ENCODE measurements around the gene PLEK2.
"Not testable (repeated sequence)": the region's sequence is repeated elsewhere in the genome, so short reads cannot be mapped to it uniquely, and the experiment has no call there.

The PLEK2 gene

DNA sequence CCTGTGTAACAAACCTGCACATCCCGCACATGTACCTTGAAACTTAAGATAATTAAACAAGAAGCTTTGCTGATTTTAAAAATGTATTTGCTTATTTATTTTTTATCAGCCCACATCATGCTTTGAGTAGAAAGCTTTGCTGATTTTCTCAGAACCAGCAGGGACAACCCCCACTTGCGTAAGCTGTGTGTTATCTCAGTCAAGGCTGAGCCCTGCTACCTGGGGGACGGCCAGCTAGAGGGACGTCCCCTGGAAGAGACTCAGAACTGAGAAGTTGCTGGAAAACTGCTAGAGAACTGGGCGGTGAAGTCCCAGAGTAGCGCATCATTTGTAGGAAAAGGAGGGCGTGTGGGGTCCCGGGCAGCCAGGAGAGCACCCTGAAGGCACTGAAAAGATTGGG, 4.1 kb upstream of the PLEK2 start:
- ChIA-PET CTCF (interaction anchor here (1.0 to 31.7 kb wide), 4 partner anchors 10 to 152 kb away, joined by 3 to 695 read pairs (median 27); no protein-coding TSS in a partner anchor), POLR2A (no interaction called here)
- TF ChIP-seq, protein P1, sequence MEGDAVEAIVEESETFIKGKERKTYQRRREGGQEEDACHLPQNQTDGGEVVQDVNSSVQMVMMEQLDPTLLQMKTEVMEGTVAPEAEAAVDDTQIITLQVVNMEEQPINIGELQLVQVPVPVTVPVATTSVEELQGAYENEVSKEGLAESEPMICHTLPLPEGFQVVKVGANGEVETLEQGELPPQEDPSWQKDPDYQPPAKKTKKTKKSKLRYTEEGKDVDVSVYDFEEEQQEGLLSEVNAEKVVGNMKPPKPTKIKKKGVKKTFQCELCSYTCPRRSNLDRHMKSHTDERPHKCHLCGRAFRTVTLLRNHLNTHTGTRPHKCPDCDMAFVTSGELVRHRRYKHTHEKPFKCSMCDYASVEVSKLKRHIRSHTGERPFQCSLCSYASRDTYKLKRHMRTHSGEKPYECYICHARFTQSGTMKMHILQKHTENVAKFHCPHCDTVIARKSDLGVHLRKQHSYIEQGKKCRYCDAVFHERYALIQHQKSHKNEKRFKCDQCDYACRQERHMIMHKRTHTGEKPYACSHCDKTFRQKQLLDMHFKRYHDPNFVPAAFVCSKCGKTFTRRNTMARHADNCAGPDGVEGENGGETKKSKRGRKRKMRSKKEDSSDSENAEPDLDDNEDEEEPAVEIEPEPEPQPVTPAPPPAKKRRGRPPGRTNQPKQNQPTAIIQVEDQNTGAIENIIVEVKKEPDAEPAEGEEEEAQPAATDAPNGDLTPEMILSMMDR (IDR thresholded peaks at IDR 0.05; ENCODE audit: control extremely low read depth, extremely low read depth, low read depth, missing control alignments): no peak

DNA sequence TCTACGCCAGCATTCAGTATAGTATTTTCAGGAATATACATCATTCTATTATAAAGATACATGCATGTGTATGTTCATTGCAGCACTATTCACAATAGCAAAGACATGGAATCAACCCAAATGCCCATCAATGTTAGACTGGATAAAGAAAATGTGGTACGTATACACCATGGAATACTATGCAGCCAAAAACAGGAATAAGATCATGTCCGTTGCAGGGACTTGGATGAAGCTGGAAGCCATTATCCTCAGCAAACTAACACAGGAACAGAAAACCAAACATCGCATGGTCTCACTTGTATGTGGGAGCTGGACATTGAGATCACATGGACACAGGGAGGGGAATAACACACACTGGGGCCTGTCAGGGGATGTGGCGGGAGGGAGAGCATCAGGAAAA, 3.6 kb upstream of the PLEK2 start:
- DNase-seq (ENCODE audit: extremely low spot score); POLR2A ChIA-PET: not testable (repeated sequence)
- CTCF ChIA-PET: interaction anchor here (1.0 to 31.7 kb wide), 3 partner anchors 11 to 153 kb away, joined by 3 to 695 read pairs (median 51); no protein-coding TSS in a partner anchor

More for the DNA sequence above, 4.1 kb upstream of the PLEK2 start:
- DNase-seq (ENCODE audit: extremely low spot score): no peak

DNA sequence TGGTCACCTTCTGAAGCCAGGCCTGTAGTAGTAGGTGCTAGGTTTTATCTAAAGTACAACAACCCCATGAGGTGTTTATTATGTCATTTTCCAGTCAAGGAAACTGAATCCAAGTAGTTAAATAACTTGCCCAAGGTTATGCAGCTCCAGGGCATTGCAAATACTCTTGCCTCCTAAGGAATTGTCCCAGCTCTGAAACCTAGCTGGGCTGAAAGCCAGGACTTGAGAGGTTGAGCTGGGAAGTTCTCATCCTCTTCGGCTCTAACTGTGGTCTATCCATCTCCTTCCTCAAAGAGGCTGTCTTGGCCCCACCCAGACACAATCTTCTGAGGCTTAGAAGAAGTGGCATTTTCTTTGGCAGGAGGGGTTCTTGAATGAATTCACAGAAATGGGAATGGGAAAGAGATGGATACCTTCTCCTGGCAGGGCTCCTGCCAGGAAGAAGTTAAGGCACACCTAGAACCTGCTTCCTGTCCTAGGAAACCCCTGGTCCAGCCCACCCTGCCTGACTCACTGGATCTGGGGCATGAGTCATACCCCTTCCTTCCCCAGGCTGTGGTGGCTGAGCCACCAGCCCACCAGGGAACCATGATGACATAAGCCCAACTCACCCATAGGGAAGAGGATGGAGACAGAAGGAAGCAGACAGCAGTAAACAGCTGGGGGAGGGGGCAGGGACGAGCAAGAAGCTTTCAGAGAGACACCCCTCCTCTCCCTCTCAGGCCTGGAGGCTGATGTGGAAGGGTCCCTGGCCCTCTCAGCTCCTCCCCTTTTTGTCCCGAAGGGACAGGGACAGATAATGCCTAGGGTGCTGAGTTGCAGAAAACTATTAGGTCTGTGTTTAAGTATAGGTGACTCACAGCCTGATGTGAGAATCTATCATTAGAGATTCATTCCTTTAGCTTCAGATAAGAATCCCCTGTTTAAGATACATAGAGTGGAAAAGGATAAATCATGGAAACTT, 2.1 kb upstream of the PLEK2 start:
- TF ChIP-seq, protein P1 (IDR thresholded peaks at IDR 0.05; ENCODE audit: control extremely low read depth, extremely low read depth, low read depth, missing control alignments): no peak
- CTCF ChIA-PET: interaction anchor here (8.1 to 31.7 kb wide), 2 partner anchors 12 to 154 kb away, joined by 51 to 695 read pairs; no protein-coding TSS in a partner anchor
- DNase-seq (ENCODE audit: extremely low spot score): no peak
- POLR2A ChIA-PET: no interaction called here

DNA sequence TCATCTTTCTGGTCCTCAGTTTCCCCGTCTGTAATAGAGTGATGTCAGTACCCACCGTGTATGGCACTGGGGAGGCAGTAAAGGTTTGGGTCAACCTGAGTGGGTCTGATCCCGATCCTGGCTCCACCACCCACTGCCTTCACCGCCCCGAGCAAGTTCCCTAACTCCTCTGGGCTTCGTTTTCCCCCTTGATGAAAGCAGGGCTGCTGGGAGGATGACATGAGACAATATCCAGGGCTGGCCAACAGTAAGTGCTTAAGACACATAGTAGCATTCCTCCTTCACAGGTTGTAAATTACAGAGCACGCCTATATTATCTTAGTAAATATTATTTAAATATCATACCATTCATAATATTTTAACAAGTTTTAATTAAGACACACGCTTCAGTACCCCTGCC, 595 bp downstream of the PLEK2 start:
- no peak for DNase-seq (ENCODE audit: extremely low spot score)
- ChIA-PET POLR2A (no interaction called here), CTCF (interaction anchor here (0.8 to 3.0 kb wide), 4 partner anchors 10 to 160 kb away, joined by 4 to 17 read pairs (median 6); no protein-coding TSS in a partner anchor)
- TF ChIP-seq, protein P1 (IDR thresholded peaks at IDR 0.05; ENCODE audit: control extremely low read depth, extremely low read depth, low read depth, missing control alignments): no peak

DNA sequence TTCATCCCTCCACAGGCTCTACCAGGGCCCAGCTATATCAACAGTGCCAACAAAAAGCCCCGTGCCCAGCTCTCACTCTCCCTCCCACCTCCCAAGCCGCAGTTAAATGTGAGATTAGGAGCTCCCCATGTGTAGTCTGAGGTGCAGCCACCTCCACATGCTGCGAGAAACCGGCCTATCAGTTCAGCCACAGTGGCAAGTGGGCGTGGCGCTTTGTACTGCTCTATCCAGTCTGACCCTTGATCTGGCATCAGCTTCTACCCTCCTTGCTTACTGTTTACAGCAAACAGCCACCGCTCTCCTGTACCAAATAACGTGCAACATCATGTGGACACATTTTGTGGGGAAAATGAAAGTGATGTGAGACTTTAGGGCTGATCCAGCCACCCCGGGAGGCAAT, 1.7 kb downstream of the PLEK2 start:
- ChIA-PET POLR2A (no interaction called here), CTCF (interaction anchor here (1.2 to 3.0 kb wide), 4 partner anchors 10 to 161 kb away, joined by 4 to 17 read pairs (median 6); no protein-coding TSS in a partner anchor)
- DNase-seq (ENCODE audit: extremely low spot score): no peak
- TF ChIP-seq, protein P1 (IDR thresholded peaks at IDR 0.05; ENCODE audit: control extremely low read depth, extremely low read depth, low read depth, missing control alignments): no peak

DNA sequence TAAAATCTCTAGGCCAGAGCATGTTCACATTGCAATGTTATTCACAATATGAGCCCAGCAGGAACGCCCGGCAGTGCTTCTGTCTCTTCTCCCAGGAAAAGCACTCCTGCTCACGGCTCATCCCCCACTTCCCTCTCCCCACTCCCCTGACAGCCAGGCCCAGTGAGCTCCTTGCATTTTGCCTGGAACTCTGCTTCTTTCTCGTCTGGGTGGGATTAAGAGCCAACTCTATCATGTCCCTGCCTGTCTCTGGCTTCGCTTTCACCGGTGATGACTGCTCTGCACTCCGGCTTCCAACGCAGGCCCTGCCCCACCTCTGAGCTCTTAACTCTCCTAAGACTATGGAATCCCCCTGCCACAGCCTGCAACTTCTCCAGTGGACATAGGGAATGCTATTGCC, 2.5 kb downstream of the PLEK2 start:
- TF ChIP-seq, protein P1 (IDR thresholded peaks at IDR 0.05; ENCODE audit: control extremely low read depth, extremely low read depth, low read depth, missing control alignments): no peak
- POLR2A ChIA-PET: no interaction called here
- DNase-seq (ENCODE audit: extremely low spot score): no peak
- CTCF ChIA-PET: interaction anchor here (1.0 to 3.0 kb wide), 3 partner anchors 9 to 18 kb away, joined by 3 to 17 read pairs (median 5); no protein-coding TSS in a partner anchor

DNA sequence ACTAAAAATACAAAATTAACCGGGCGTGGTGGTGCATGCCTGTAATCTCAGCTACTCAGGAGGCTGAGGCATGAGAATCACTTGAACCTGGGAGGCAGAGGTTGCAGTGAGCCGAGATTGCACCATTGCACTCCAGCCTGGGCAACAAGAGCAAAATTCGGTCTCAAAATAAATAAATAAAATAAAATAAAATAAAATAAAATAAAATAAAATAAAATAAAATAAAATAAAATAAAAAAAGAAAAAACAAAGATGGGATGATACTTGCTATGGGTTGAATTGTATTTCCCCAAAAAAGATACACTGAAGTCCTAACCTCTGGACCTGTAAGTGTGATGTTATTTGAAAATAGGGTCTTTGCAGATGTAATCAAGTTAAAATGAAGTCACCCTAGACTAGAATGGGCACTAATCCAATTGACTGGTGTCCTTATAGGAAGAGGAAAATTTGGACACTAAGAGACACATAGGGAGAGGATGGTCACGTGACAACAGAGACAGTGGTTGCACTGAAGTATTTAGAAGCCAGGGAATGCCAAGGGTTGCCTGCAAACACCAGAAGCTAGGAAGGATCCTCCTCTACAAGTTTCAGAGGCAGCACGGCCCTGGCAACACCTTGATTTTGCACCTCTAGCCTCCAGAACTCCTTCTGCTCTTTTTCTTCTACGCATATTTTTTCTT, 3.7 kb downstream of the PLEK2 start:
- CTCF ChIA-PET: interaction anchor here (1.0 to 2.7 kb wide), 2 partner anchors 19 kb away, joined by 3 to 16 read pairs; no protein-coding TSS in a partner anchor

More for the DNA sequence above, 3.7 kb downstream of the PLEK2 start:
- POLR2A ChIA-PET; DNase-seq (ENCODE audit: extremely low spot score): not testable (repeated sequence)
